ENCODE data around the gene PHKA2.

DNA sequence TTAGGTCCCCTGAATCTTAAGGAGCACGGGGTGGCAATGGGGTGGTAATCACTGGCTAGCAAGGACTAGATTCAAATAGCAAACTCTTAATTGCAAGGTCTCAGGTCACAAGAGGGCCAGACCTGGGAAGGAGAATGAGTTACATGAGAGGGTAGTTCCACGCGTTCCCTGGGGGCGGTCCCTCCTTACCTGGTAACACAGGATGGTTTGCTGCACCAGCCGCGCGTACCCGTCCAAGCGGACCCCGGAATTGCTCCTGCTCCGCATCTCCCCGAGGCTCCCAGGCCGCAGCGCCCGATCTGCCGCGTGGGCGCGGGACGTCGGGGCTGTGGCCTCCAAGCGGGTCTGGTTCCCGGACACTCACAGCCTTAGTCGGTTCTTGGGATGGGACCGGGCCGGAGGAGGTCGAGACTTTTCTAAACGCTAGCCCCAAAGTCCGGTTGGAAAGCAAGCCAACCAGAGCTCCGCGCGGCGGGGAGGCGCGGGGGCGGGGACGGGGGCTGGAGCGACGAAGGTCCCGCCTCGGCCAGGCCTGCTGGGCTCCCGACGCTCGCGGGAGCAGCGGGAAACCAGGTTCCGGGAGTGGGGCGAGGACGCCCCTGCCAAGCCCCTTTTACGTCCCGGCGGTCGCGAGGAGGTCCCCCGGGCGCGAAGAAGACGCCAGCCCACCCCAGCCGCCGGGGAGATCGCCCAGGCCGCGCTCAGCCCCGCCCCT, at the start of gene PHKA2:
- TF ChIP-seq EP300 (IDR thresholded peaks at IDR 0.05) (no peak), POLR2A (IDR thresholded peaks at IDR 0.05) (no peak)
- TF ChIP-seq, protein P1, sequence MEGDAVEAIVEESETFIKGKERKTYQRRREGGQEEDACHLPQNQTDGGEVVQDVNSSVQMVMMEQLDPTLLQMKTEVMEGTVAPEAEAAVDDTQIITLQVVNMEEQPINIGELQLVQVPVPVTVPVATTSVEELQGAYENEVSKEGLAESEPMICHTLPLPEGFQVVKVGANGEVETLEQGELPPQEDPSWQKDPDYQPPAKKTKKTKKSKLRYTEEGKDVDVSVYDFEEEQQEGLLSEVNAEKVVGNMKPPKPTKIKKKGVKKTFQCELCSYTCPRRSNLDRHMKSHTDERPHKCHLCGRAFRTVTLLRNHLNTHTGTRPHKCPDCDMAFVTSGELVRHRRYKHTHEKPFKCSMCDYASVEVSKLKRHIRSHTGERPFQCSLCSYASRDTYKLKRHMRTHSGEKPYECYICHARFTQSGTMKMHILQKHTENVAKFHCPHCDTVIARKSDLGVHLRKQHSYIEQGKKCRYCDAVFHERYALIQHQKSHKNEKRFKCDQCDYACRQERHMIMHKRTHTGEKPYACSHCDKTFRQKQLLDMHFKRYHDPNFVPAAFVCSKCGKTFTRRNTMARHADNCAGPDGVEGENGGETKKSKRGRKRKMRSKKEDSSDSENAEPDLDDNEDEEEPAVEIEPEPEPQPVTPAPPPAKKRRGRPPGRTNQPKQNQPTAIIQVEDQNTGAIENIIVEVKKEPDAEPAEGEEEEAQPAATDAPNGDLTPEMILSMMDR (IDR thresholded peaks at IDR 0.05), result no peak
